WTC11 (cell line): ENCODE data around the gene DDX10.

Experiments
- ARID4B ChIP-seq: sonication (generic); formaldehyde crosslinking; IDR thresholded peaks from 2 replicates; pipeline ENCODE4 v1.8.0; 2023; ENCODE audit warnings: missing genetic modification reagents, mild to moderate bottlenecking, borderline replicate concordance
- CTCF ChIP-seq: fragments of 200-600 bp; IDR thresholded peaks from 2 replicates; pipeline ENCODE4 v1.8.0; 2022; ENCODE audit warnings: antibody characterized with exemption
- E2F1 ChIP-seq: sonication (generic); formaldehyde crosslinking; IDR thresholded peaks from 2 replicates; pipeline ENCODE4 v1.8.0; 2022; ENCODE audit warnings: mild to moderate bottlenecking, missing genetic modification reagents
- SMAD4 ChIP-seq: sonication (generic); formaldehyde crosslinking; IDR thresholded peaks from 2 replicates; pipeline ENCODE4 v1.8.0; 2022; ENCODE audit warnings: mild to moderate bottlenecking, missing genetic modification reagents
- STAT6 ChIP-seq: sonication (generic); formaldehyde crosslinking; conservative IDR thresholded peaks from 2 replicates; pipeline ENCODE4 v1.8.1; 2023; ENCODE audit warnings: mild to moderate bottlenecking, low read depth, missing genetic modification reagents, moderate library complexity
- TCF7 ChIP-seq: sonication (generic); formaldehyde crosslinking; IDR thresholded peaks from 2 replicates; pipeline ENCODE4 v1.8.0; 2022; ENCODE audit warnings: mild to moderate bottlenecking, low read depth, missing genetic modification reagents, moderate library complexity
- TP53 ChIP-seq: sonication (generic); formaldehyde crosslinking; IDR thresholded peaks from 2 replicates; pipeline ENCODE4 v1.8.1; 2023; ENCODE audit warnings: mild to moderate bottlenecking, missing genetic modification reagents
- ZNF232 ChIP-seq: sonication (generic); formaldehyde crosslinking; IDR thresholded peaks from 2 replicates; pipeline ENCODE4 v1.8.0; 2022; ENCODE audit warnings: mild to moderate bottlenecking, missing genetic modification reagents

- no peak for TF ChIP-seq CTCF
- no peak for TF ChIP-seq ARID4B (CRISPR knock-in tag)
- TF ChIP-seq ZNF232: no peak
- no peak for TF ChIP-seq STAT6 (CRISPR knock-in tag)
- TF ChIP-seq TCF7: no peak
- TF ChIP-seq TP53 (CRISPR knock-in tag): no peak
- no peak for TF ChIP-seq SMAD4 (CRISPR knock-in tag)
- no peak for TF ChIP-seq E2F1 (CRISPR knock-in tag)
Observed at GRCh38 chr11:108663154-108663877, 1.6 kb upstream of the DDX10 start.
